OCI-M1 (cell line): ENCODE measurements around the gene GGNBP2.

Experiments
- DNase-seq: peaks from one replicate; lab custom pipeline; 2025; lab: John Stamatoyannopoulos, UW

GGNBP2 gene

GRCh38 chr17:36514856-36515255 is 29.9 kb upstream of the GGNBP2 start:
- no peak for DNase-seq

GRCh38 chr17:36515837-36516236 is 28.9 kb upstream of the GGNBP2 start:
- DNase-seq = no peak

GRCh38 chr17:36523113-36523512 is 21.6 kb upstream of the GGNBP2 start:
- no peak for DNase-seq

- DNase-seq = no peak
Measured at GRCh38 chr17:36524428-36524876, 20.3 kb upstream of the GGNBP2 start.

- no peak for DNase-seq
Measured at GRCh38 chr17:36525113-36525512, 19.6 kb upstream of the GGNBP2 start.

GRCh38 chr17:36525888-36526287 is 18.8 kb upstream of the GGNBP2 start:
- no peak for DNase-seq

- DNase-seq = no peak
Measured at GRCh38 chr17:36527621-36528250, 17.0 kb upstream of the GGNBP2 start.

- peak; percentile 12 for DNase-seq
Measured at GRCh38 chr17:36529121-36529520, 15.6 kb upstream of the GGNBP2 start.

GRCh38 chr17:36532435-36532975 is 12.2 kb upstream of the GGNBP2 start:
- DNase-seq = no peak

GRCh38 chr17:36533935-36534839 is 10.5 kb upstream of the GGNBP2 start:
- peak; percentile 80 for DNase-seq

- DNase-seq = peak; percentile 94
Measured at GRCh38 chr17:36534840-36535668, 9.7 kb upstream of the GGNBP2 start, which contains the start of the genes MYO19 and PIGW. TSS of gene MYO19 (minus strand) at chr17:36534868. CDS start at chr17:36532538, 2,330 bp downstream. TSS of gene PIGW (plus strand) at chr17:36534987. CDS start at chr17:36537102, 2,115 bp downstream.

GRCh38 chr17:36535669-36536081 is 9.0 kb upstream of the GGNBP2 start:
- DNase-seq = no peak

- peak; percentile 8 for DNase-seq
Measured at GRCh38 chr17:36540696-36541095, 4.0 kb upstream of the GGNBP2 start.

GRCh38 chr17:36542755-36543154 is 2.0 kb upstream of the GGNBP2 start:
- no peak for DNase-seq

- DNase-seq = peak; percentile 81
Measured at GRCh38 chr17:36544044-36544306, 744 bp upstream of the GGNBP2 start.

GRCh38 chr17:36545077-36545464 is 352 bp downstream of the GGNBP2 start:
- no peak for DNase-seq

GRCh38 chr17:36545465-36546417 is 1.0 kb downstream of the GGNBP2 start:
- peak; percentile 97 for DNase-seq

GRCh38 chr17:36546418-36547093 is 1.8 kb downstream of the GGNBP2 start:
- peak; percentile 45 for DNase-seq

- no peak for DNase-seq
Measured at GRCh38 chr17:36547776-36548175, 3.1 kb downstream of the GGNBP2 start.
